Peyer's patch (tissue), 4 donors: ENCODE data around the gene GREM1.

ENCODE experiments used
- CTCF ChIP-seq, 6 experiments: fragments of 450-650 bp in 4 of 6; fragments of 200-600 bp in 2 of 6; sonication (generic) in 1 of 6; IDR thresholded peaks; one replicate each; pipeline ENCODE4 v1.5.1; 2017 to 2019; ENCODE audit warnings: antibody characterized with exemption in 6 of 6, mild to moderate bottlenecking in 3 of 6, moderate library complexity in 1 of 6
- POLR2A ChIP-seq, 2 donors: fragments of 450-650 bp; IDR thresholded peaks; one replicate each; pipeline ENCODE4 v1.5.1; 2017; ENCODE audit warnings: antibody characterized with exemption in 2 of 2, mild to moderate bottlenecking in 2 of 2, moderate library complexity in 2 of 2

GRCh38 chr15:32765236-32765635 is 47.4 kb downstream of the GREM1 start:
- TF ChIP-seq CTCF (IDR thresholded peaks at IDR 0.05) (no peak), POLR2A (IDR thresholded peaks at IDR 0.05) (no peak)
